Heart left ventricle (tissue), 16 donors: ENCODE measurements around the gene SAXO1. TPM values are rescaled to one million over a fixed set of nuclear protein-coding genes. Genes with fewer than 3 reads are reported as not detected.

ENCODE experiments used
- ATAC-seq, 4 donors: fragments of 200-7000 bp; cut with Tn5 transposase; one replicate each; pipeline ENCODE4 v1.9.1; 2020 to 2022; ENCODE audit warnings: moderate library complexity in 4 of 4, mild to moderate bottlenecking in 3 of 4, moderate number of reproducible peaks in 1 of 4
- DNase-seq, 5 donors: peaks; one replicate each; pipeline ENCODE4 v3.0.0-alpha.2; 2020
- H3K27ac ChIP-seq, 12 donors: fragments of 200-600 bp; sonication (generic) in 4 of 12; one replicate each; pipeline versions ENCODE4 v1.5.0 to v1.8.0; 2016 to 2022; ENCODE audit warnings: mild to moderate bottlenecking in 2 of 12
- H3K27me3 ChIP-seq, 9 donors: fragments of 200-600 bp; sonication (generic) in 2 of 9; one replicate each; pipeline versions ENCODE4 v1.5.1 to v1.8.0; 2016 to 2022; ENCODE audit warnings: mild to moderate bottlenecking in 3 of 9
- H3K36me3 ChIP-seq, 9 donors: fragments of 200-600 bp; sonication (generic) in 2 of 9; one replicate each; pipeline versions ENCODE4 v1.5.0 to v1.8.0; 2018 to 2022; ENCODE audit warnings: mild to moderate bottlenecking in 2 of 9
- H3K4me1 ChIP-seq, 12 donors: fragments of 200-600 bp; sonication (generic) in 4 of 12; one replicate each; pipeline versions ENCODE4 v1.5.0 to v1.8.0; 2016 to 2022; ENCODE audit warnings: mild to moderate bottlenecking in 3 of 12
- H3K4me3 ChIP-seq, 12 donors: fragments of 200-600 bp; sonication (generic) in 4 of 12; one replicate each; pipeline versions ENCODE4 v1.5.0 to v1.8.0; 2017 to 2022; ENCODE audit warnings: mild to moderate bottlenecking in 9 of 12, moderate library complexity in 4 of 12
- H3K9me3 ChIP-seq, 12 donors: fragments of 200-600 bp; sonication (generic) in 4 of 12; one replicate each; pipeline versions ENCODE4 v1.5.0 to v1.8.0; 2016 to 2022; ENCODE audit warnings: mild to moderate bottlenecking in 1 of 12
- CTCF ChIP-seq, 12 donors: fragments of 200-600 bp; sonication (generic) in 4 of 12; IDR thresholded peaks; one replicate each; pipeline versions ENCODE4 v1.5.0 to v1.8.0; 2018 to 2022; ENCODE audit warnings: antibody characterized with exemption in 12 of 12, mild to moderate bottlenecking in 5 of 12
- POLR2A ChIP-seq, 2 donors: fragments of 450-650 bp; IDR thresholded peaks; one replicate each; pipeline ENCODE4 v1.6.1; 2017; ENCODE audit warnings: antibody characterized with exemption in 2 of 2, mild to moderate bottlenecking in 2 of 2, moderate library complexity in 2 of 2
- WGBS, 4 donors: extraction: QIAGEN DNeasy Blood & Tissue Kit in 2 of 4; methylation state at CpG; one replicate each; pipeline versions ENCODE4 v1.1.5 to v1.1.7; 2013 to 2018; 5-methylcytosine and 5-hydroxymethylcytosine counted together
- intact Hi-C, 10 donors: fragments of 100-400 bp; cut with DNase I; formaldehyde crosslinking; loops; one replicate each; pipeline versions ENCODE4 v1.11.1 to v1.14.2; 2022
- polyA plus RNA-seq, 2 donors: library from polyadenylated mRNA; stranded (reverse); fragments of 200-250 nt; gene quantifications; one replicate each; pipeline ENCODE4 v1.2.3, GENCODE V29; 2013
- total RNA-seq, 9 donors: library from RNA; depleted of rRNA in 2 of 9; stranded (reverse); fragments of >200 nt in 2 of 9; fragmentation: NEBNext Ultra II Directional in 3 of 9; extraction: Animal tissue kit (Norgen Biotek cat#: 25700) in 3 of 9; gene quantifications; one replicate each; pipeline versions ENCODE4 v1.1.0 to v1.2.4, GENCODE V29; 2016 to 2023
- donor health status: ischemic (EF 13 %, LVEDD 7.1; RV severe dilation, severe dysfunction).
- donor health status: healthy with polysubstance abuse.
- donor health status: DM: no; HTN: yes; CAD: no.
- donor health status: DM: no; HTN: no; CAD: no.
- donor health status: ischemic (EF 25% LVEDD 6.9; RV normal size, moderate dysfunction).
- donor health status: ischemic (EF 25% LVEDD 5.7; RV mildly dilated, moderate dysfunction).
- donor health status: healthy.
- donor health status: DM: yes; HTN: yes; CAD: no.
- donor health status: ischemic (EF 35%, LVEDD 5.7; RV mildly dilated, moderate dysfunction).
- donor health status: nonischemic (EF 11% LVEDD 7.7; RV severe dilation, severe dysfunction).
- donor health status: DM: yes; HTN: yes; CAD: no.
- donor health status: PGD.
- donor health status: ischemic (EF 29% LVEDD 5.4; RV normal size, mild dysfunction).
- donor health status: nonischemic (EF 23%, LVEDD 6.1; RV moderate dilation, normal function).

SAXO1 gene
- total and polyA plus RNA-seq, 11 donors = 0.09 to 0.21 (median 0.11) TPM; not detected in 8

GRCh38 chr9:18951936-18952335, 81.1 kb downstream of the SAXO1 start:
- Histone ChIP-seq H3K27me3 (no peaks in the 10 kb centered on the region), H3K27ac (no peak overlapping the region), H3K36me3 (no peaks in the 10 kb centered on the region), H3K4me1 (no peaks in the 10 kb centered on the region), H3K4me3 (no peak overlapping the region), H3K9me3 (no peaks in the 10 kb centered on the region)
- DNase-seq = no peak
- ATAC-seq = no peak
- 87 to 94% (median 90%) methylated on average over 1 of the region's 1 CpG for WGBS, 4 donors
- no peak for TF ChIP-seq POLR2A (IDR thresholded peaks at IDR 0.05)
- TF ChIP-seq CTCF (IDR thresholded peaks at IDR 0.05) = no peak
- intact Hi-C loops = no loop called here

- no peak for TF ChIP-seq POLR2A (IDR thresholded peaks at IDR 0.05)
- no peak for TF ChIP-seq CTCF (IDR thresholded peaks at IDR 0.05)
- H3K4me1 ChIP-seq = no peaks in the 10 kb centered on the region
- DNase-seq = no peak
- intact Hi-C loops = loop anchor here in 1 of 10 donors (10.0 kb wide), 1 partner anchor 63 kb away; no protein-coding TSS in a partner anchor
- H3K36me3 ChIP-seq = no peaks in the 10 kb centered on the region
- H3K9me3 ChIP-seq = no peaks in the 10 kb centered on the region
- H3K27ac ChIP-seq = no peak overlapping the region
- peak in 1 of 4 donors; percentile 80 for ATAC-seq
- 68 to 88% (median 76%) methylated on average over 4 of the region's 4 CpGs for WGBS, 4 donors
- H3K4me3 ChIP-seq = no peak overlapping the region
- no peaks in the 10 kb centered on the region for H3K27me3 ChIP-seq
Observed at GRCh38 chr9:18947892-18948339, 85.1 kb downstream of the SAXO1 start.

GRCh38 chr9:18942801-18943200, 90.2 kb downstream of the SAXO1 start:
- no peak overlapping the region for H3K4me3 ChIP-seq
- 61 to 72% (median 68%) methylated on average over 7 of the region's 7 CpGs for WGBS, 4 donors
- TF ChIP-seq POLR2A (IDR thresholded peaks at IDR 0.05) = no peak
- no peak for TF ChIP-seq CTCF (IDR thresholded peaks at IDR 0.05)

GRCh38 chr9:18941060-18941740, 91.8 kb downstream of the SAXO1 start:
- peak in 1 of 5 donors; percentile 30 for DNase-seq
- Histone ChIP-seq H3K4me3 (no peak overlapping the region), H3K27me3 (no peaks in the 10 kb centered on the region), H3K36me3 (no peaks in the 10 kb centered on the region), H3K27ac (no peak overlapping the region), H3K9me3 (no peaks in the 10 kb centered on the region), H3K4me1 (peaks cover 0 to 6% (median 3%) of the 10 kb centered on the region in 12 donors)
- intact Hi-C loops = loop anchor here in 1 of 10 donors (10.0 kb wide), 1 partner anchor 56 kb away; no protein-coding TSS in a partner anchor
- TF ChIP-seq POLR2A (IDR thresholded peaks at IDR 0.05) (no peak), CTCF (IDR thresholded peaks at IDR 0.05) (no peak)
- ATAC-seq = peak in 2 of 4 donors; percentile 46 to 58
- 48 to 69% (median 61%) methylated on average over 8 of the region's 8 CpGs for WGBS, 4 donors

More at GRCh38 chr9:18942801-18943200, 90.2 kb downstream of the SAXO1 start:
- H3K4me1 ChIP-seq = peaks cover 0 to 6% (median 3%) of the 10 kb centered on the region in 12 donors
- H3K9me3 ChIP-seq = no peaks in the 10 kb centered on the region
- H3K27ac ChIP-seq = peak overlapping the region in 2 of 12 donors; percentile 10 to 18
- DNase-seq = no peak
- no peaks in the 10 kb centered on the region for H3K27me3 ChIP-seq
- ATAC-seq = peak in 2 of 4 donors; percentile 24 to 81
- intact Hi-C loops = loop anchor here in 1 of 10 donors (10.0 kb wide), 1 partner anchor 58 kb away; no protein-coding TSS in a partner anchor
- H3K36me3 ChIP-seq = no peaks in the 10 kb centered on the region
